Measurements from ENCODE around the gene WFDC2.

DNA sequence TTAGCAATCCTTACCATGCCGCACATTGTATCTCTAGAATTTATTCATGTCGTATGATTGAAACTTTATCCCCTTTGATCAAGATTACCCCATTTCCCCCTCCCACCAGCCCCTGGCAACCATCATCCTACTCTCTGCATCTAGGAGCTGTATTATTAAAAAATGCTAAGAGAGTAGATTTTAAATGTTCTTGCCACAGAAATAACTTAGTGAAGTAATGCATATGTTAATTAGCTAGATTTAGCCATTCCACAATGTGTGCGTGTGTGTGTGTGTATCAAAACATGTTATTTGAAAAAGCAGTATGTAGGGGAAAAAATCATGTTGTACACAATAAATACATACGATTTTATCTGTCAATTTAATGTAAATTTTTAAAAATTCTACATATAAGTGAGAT, 57.7 kb downstream of the WFDC2 start:
- TF ChIP-seq, protein P1, sequence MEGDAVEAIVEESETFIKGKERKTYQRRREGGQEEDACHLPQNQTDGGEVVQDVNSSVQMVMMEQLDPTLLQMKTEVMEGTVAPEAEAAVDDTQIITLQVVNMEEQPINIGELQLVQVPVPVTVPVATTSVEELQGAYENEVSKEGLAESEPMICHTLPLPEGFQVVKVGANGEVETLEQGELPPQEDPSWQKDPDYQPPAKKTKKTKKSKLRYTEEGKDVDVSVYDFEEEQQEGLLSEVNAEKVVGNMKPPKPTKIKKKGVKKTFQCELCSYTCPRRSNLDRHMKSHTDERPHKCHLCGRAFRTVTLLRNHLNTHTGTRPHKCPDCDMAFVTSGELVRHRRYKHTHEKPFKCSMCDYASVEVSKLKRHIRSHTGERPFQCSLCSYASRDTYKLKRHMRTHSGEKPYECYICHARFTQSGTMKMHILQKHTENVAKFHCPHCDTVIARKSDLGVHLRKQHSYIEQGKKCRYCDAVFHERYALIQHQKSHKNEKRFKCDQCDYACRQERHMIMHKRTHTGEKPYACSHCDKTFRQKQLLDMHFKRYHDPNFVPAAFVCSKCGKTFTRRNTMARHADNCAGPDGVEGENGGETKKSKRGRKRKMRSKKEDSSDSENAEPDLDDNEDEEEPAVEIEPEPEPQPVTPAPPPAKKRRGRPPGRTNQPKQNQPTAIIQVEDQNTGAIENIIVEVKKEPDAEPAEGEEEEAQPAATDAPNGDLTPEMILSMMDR (IDR thresholded peaks at IDR 0.05), result no peak
- no peak for TF ChIP-seq POLR2AphosphoS5 (IDR thresholded peaks at IDR 0.05)

Measured in transverse colon (tissue), 4 donors.